Esophagus muscularis mucosa (tissue), 4 donors: ENCODE data around the gene IFFO2. TPM values are rescaled to one million over a fixed set of nuclear protein-coding genes. Genes with fewer than 3 reads are reported as not detected.

Source experiments
- DNase-seq: peaks from one replicate; pipeline ENCODE4 v3.0.0-alpha.2; 2017; ENCODE audit errors: extremely low spot score
- H3K27ac ChIP-seq, 4 donors: fragments of 200-600 bp; sonication (generic); replicated peaks in 1 of 4; 1 replicate in 3 of 4; 2 replicates in 1 of 4; pipeline ENCODE4 v1.5.1; 2016 to 2019; ENCODE audit warnings: mild to moderate bottlenecking in 1 of 4
- H3K27me3 ChIP-seq, 4 donors: fragments of 200-600 bp; sonication (generic); one replicate each; pipeline versions ENCODE4 v1.5.1 to v1.6.0; 2016 to 2019
- H3K36me3 ChIP-seq, 4 donors: fragments of 200-600 bp; sonication (generic); one replicate each; pipeline ENCODE4 v1.5.1; 2016 to 2019
- H3K4me1 ChIP-seq, 4 donors: fragments of 200-600 bp; sonication (generic); one replicate each; pipeline ENCODE4 v1.5.1; 2016 to 2019
- H3K4me3 ChIP-seq, 4 donors: fragments of 200-600 bp; sonication (generic); 1 replicate in 2 of 4; 2 replicates in 2 of 4; pipeline ENCODE4 v1.5.1; 2016 to 2019; ENCODE audit warnings: mild to moderate bottlenecking in 4 of 4, moderate library complexity in 1 of 4
- H3K9me3 ChIP-seq, 4 donors: fragments of 200-600 bp; sonication (generic); 1 replicate in 3 of 4; 2 replicates in 1 of 4; pipeline ENCODE4 v1.5.1; 2016 to 2019
- EP300 ChIP-seq: sonication (generic); formaldehyde crosslinking; IDR thresholded peaks from one replicate; pipeline ENCODE4 v1.6.1; 2017; ENCODE audit warnings: antibody characterized with exemption
- POLR2A ChIP-seq: fragments of 450-650 bp; IDR thresholded peaks from one replicate; pipeline ENCODE4 v1.6.1; 2017; ENCODE audit warnings: antibody characterized with exemption, moderate library complexity, mild to moderate bottlenecking, low read depth
- POLR2AphosphoS5 ChIP-seq, 2 donors: sonication (generic); formaldehyde crosslinking; IDR thresholded peaks; one replicate each; pipeline ENCODE4 v1.6.1; 2017; ENCODE audit warnings: antibody characterized with exemption in 2 of 2
- WGBS: methylation state at CpG from one replicate; pipeline ENCODE4 v1.1.5; 2018; 5-methylcytosine and 5-hydroxymethylcytosine counted together
- intact Hi-C: fragments of 100-400 bp; cut with DNase I; formaldehyde crosslinking; loops from one replicate; pipeline ENCODE4 v1.15.1; 2023
- total RNA-seq, 4 donors: library from RNA; depleted of rRNA; stranded (reverse); fragments of >200 nt; gene quantifications; one replicate each; pipeline versions ENCODE4 v1.1.0 to v1.2.1, GENCODE V29; 2016
- TF ChIP-seq, protein P1 (sequence below), 3 experiments: fragments of 200-600 bp in 2 of 3; fragments of 450-650 bp in 1 of 3; sonication (generic) in 2 of 3; IDR thresholded peaks; one replicate each; pipeline ENCODE4 v1.5.1; 2017 to 2019; ENCODE audit warnings: antibody characterized with exemption in 3 of 3, mild to moderate bottlenecking in 2 of 3, moderate library complexity in 1 of 3

Gene IFFO2
- total RNA-seq, 4 donors from 2014 or later, result 9.6 to 40.3 (median 16.3) TPM

DNA sequence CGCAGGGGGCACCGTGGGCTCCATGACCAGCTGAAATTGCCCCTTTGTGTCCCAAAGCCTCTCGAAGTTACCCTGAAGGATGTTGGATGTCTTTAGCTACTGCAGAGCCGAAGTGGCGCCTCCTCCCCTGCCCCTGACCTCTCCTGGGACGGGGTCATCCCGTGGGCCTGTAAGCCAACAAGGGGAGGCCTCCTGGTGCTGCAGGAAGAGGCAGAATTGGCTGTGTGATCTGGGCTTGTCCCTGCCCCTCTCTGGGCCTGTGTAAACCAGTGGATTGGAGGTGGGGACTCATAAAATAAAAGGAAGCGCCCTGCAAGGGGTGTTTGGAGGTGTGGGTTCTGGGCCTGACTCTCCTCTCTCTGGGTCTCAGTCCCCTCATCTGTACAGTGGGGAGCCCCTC, 94.9 kb downstream of the IFFO2 start:
- TF ChIP-seq, protein P1, sequence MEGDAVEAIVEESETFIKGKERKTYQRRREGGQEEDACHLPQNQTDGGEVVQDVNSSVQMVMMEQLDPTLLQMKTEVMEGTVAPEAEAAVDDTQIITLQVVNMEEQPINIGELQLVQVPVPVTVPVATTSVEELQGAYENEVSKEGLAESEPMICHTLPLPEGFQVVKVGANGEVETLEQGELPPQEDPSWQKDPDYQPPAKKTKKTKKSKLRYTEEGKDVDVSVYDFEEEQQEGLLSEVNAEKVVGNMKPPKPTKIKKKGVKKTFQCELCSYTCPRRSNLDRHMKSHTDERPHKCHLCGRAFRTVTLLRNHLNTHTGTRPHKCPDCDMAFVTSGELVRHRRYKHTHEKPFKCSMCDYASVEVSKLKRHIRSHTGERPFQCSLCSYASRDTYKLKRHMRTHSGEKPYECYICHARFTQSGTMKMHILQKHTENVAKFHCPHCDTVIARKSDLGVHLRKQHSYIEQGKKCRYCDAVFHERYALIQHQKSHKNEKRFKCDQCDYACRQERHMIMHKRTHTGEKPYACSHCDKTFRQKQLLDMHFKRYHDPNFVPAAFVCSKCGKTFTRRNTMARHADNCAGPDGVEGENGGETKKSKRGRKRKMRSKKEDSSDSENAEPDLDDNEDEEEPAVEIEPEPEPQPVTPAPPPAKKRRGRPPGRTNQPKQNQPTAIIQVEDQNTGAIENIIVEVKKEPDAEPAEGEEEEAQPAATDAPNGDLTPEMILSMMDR (IDR thresholded peaks at IDR 0.05), result no peak
- H3K27ac ChIP-seq, result no peak overlapping the region
- peaks cover 0 to 10% (median 0%) of the 10 kb centered on the region in 4 donors for H3K27me3 ChIP-seq
- DNase-seq, result no peak
- WGBS, result 47% methylated on average over 6 of the region's 8 CpGs
- H3K36me3 ChIP-seq, result no peaks in the 10 kb centered on the region
- H3K4me3 ChIP-seq, result no peak overlapping the region
- intact Hi-C loops, result no loop called here
- no peaks in the 10 kb centered on the region for H3K9me3 ChIP-seq
- no peaks in the 10 kb centered on the region for H3K4me1 ChIP-seq

DNA sequence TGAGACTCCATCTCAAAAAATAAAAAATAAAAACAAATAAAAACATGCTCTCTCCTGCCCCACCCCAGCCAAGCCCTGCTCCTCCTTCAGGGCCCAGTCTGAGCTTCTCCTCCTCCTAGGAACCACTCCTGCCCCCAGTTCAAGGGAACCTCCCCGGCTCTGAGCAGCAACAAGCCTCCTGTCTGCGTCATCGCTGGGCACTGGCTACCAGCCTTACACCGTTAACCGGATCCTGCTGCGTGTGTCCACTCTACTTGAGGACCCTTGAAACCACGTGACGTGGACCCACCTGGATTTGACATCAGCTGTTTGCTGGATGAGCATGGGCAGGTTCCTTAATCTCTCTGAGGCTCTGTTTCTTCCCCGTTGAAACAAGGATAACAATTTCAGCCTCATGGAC, 95.4 kb downstream of the IFFO2 start:
- TF ChIP-seq, protein P1 (IDR thresholded peaks at IDR 0.05), result no peak
- no peaks in the 10 kb centered on the region for H3K9me3 ChIP-seq
- H3K27ac ChIP-seq, result no peak overlapping the region
- H3K4me1 ChIP-seq, result no peaks in the 10 kb centered on the region
- H3K36me3 ChIP-seq, result no peaks in the 10 kb centered on the region
- H3K4me3 ChIP-seq, result no peak overlapping the region
- no peak for DNase-seq
- intact Hi-C loops, result no loop called here
- 80% methylated on average over 9 of the region's 9 CpGs for WGBS
- H3K27me3 ChIP-seq, result peaks cover 0 to 10% (median 0%) of the 10 kb centered on the region in 4 donors

- TF ChIP-seq EP300 (no peak), POLR2AphosphoS5 (IDR thresholded peaks at IDR 0.05) (no peak), POLR2A (no peak)
- TF ChIP-seq, protein P1 (IDR thresholded peaks at IDR 0.05), result no peak
- H3K27me3 ChIP-seq, result peaks cover 0 to 7% (median 0%) of the 10 kb centered on the region in 4 donors
- H3K4me3 ChIP-seq, result no peak within 1 kb of the TSS
- DNase-seq, result no peak
- 62% methylated on average over 4 of the region's 4 CpGs for WGBS
- intact Hi-C loops, result no loop called here
- no peaks in the 10 kb centered on the region for H3K36me3 ChIP-seq
- no peak within 1 kb of the TSS for H3K27ac ChIP-seq
- no peaks in the 10 kb centered on the region for H3K4me1 ChIP-seq
- H3K9me3 ChIP-seq, result no peaks in the 10 kb centered on the region
Observed at GRCh38 chr1:18859560-18859959, 96.9 kb downstream of the IFFO2 start, which contains the start of gene TAS1R2. TAS1R2 (minus strand) TSS chr1:18859660; CDS start chr1:18859660, 0 bp downstream.

- Histone ChIP-seq H3K4me3 (no peak overlapping the region), H3K36me3 (no peaks in the 10 kb centered on the region), H3K4me1 (no peaks in the 10 kb centered on the region), H3K9me3 (no peaks in the 10 kb centered on the region), H3K27ac (no peak overlapping the region), H3K27me3 (peaks cover 0 to 13% (median 0%) of the 10 kb centered on the region in 4 donors)
- TF ChIP-seq EP300 (no peak), POLR2AphosphoS5 (IDR thresholded peaks at IDR 0.05) (no peak), POLR2A (no peak)
- TF ChIP-seq, protein P1 (IDR thresholded peaks at IDR 0.05), result no peak
- 92% methylated on average over 7 of the region's 7 CpGs for WGBS
- intact Hi-C loops, result no loop called here
- DNase-seq, result no peak
Observed at GRCh38 chr1:18858070-18858688, 98.3 kb downstream of the IFFO2 start.

DNA sequence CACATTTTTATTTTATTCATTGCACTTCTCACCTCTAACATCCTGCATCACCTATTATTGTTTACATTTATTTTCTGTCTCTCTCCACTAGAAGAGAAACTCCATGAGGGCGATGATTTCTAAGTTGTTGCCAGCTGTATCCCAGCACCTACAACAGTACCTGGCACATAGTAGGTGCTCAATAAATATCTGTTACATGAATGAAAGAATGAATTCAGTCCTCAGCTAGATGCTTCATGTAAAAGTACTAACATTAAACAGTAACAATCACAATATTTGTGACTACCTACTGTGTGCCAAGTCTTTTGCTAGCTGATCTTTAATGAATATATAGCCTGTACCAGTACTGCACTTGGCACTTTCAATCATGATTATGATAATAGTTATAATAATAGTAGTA, 100.0 kb downstream of the IFFO2 start:
- peaks cover 0 to 25% (median 0%) of the 10 kb centered on the region in 4 donors for H3K27me3 ChIP-seq
- no peak overlapping the region for H3K27ac ChIP-seq
- H3K9me3 ChIP-seq, result no peaks in the 10 kb centered on the region
- TF ChIP-seq, protein P1 (IDR thresholded peaks at IDR 0.05), result no peak
- TF ChIP-seq EP300 (no peak), POLR2AphosphoS5 (IDR thresholded peaks at IDR 0.05) (no peak), POLR2A (no peak)
- no peaks in the 10 kb centered on the region for H3K4me1 ChIP-seq
- no peaks in the 10 kb centered on the region for H3K36me3 ChIP-seq
- 100% methylated on average over 1 of the region's 1 CpG for WGBS
- no peak overlapping the region for H3K4me3 ChIP-seq
- intact Hi-C loops, result no loop called here
- DNase-seq, result no peak
